ENCODE measurements around the gene MRPL14. TPM values are rescaled to one million over a fixed set of nuclear protein-coding genes. Genes with fewer than 3 reads are reported as not detected.

The MRPL14 gene
- total and polyA plus RNA-seq, 2 of the 8 experiments (the other 6 are each of a cell fraction or from before 2014, with no cell fraction given) = 82.0 to 97.1 TPM

GRCh38 chr6:44091981-44092884, 35.0 kb downstream of the MRPL14 start:
- H2AFZ ChIP-seq (ENCODE audit: low read length) = no peak overlapping the region
- peaks cover 0 to 6% (median 0%) of the 10 kb centered on the region in 4 experiments; a peak in 3 of 8 replicates for H3K36me3 ChIP-seq (ENCODE audit: control insufficient read depth in 2 of 4, insufficient read depth in 4 of 4, low read length in 3 of 4)
- no peak overlapping the region for H4K5ac ChIP-seq (ENCODE audit: insufficient read length, low read depth, low read length)
- H3K9ac ChIP-seq (replicated peaks in 1 of 4; ENCODE audit: extremely low read depth in 1 of 4, low read depth in 3 of 4, low read length in 3 of 4) = no peak overlapping the region
- H3K23me2 ChIP-seq (ENCODE audit: low read depth, low read length) = no peaks in the 10 kb centered on the region
- no peak overlapping the region for H3K18ac ChIP-seq (ENCODE audit: extremely low read depth, low read length)
- no peak overlapping the region for H2BK12ac ChIP-seq (ENCODE audit: low read depth, low read length)
- H3K27ac ChIP-seq (ENCODE audit: low read depth, low read length) = no peak overlapping the region
- no peak overlapping the region for H2AK5ac ChIP-seq (ENCODE audit: low read depth, low read length)
- H3K23ac ChIP-seq (ENCODE audit: insufficient read length) = no peak overlapping the region
- no peaks in the 10 kb centered on the region for H3K27me3 ChIP-seq (replicated peaks in 1 of 4; ENCODE audit: control insufficient read depth in 3 of 4, extremely low read depth in 1 of 4, insufficient read depth in 3 of 4, low read length in 3 of 4)
- no peaks in the 10 kb centered on the region for H3K79me2 ChIP-seq (ENCODE audit: control insufficient read depth in 1 of 2, insufficient read depth in 2 of 2, low read length in 2 of 2)
- H3K4me3 ChIP-seq (ENCODE audit: extremely low read depth in 1 of 4, insufficient read depth in 2 of 4, low read depth in 3 of 4, low read length in 4 of 4) = no peak overlapping the region
- no peak overlapping the region for H3K4ac ChIP-seq (replicated peaks; ENCODE audit: insufficient read length, low read depth, low read length)
- no peak for DNase-seq (ENCODE audit: low read depth in 1 of 2, low spot score in 2 of 2)
- H2BK15ac ChIP-seq (ENCODE audit: low read length) = no peak overlapping the region
- H3K4me1 ChIP-seq (replicated peaks in 1 of 4; ENCODE audit: control insufficient read depth in 3 of 4, insufficient read depth in 4 of 4, low read length in 3 of 4) = no peaks in the 10 kb centered on the region
- H4K8ac ChIP-seq (ENCODE audit: extremely low read depth, insufficient read depth, low read length) = no peak overlapping the region
- ChIA-PET CTCF (ENCODE audit: partially characterized antibody) (interaction anchor here (0.8 to 3.8 kb wide), 7 partner anchors 8 to 213 kb away, joined by 3 to 26 read pairs (median 4); no protein-coding TSS in a partner anchor), POLR2A (ENCODE audit: partially characterized antibody) (no interaction called here)
- no peaks in the 10 kb centered on the region; the same call in 1 of the 2 replicates for H3K79me1 ChIP-seq (ENCODE audit: low read depth, low read length)
- H2BK120ac ChIP-seq (replicated peaks; ENCODE audit: low read depth, low read length) = no peak overlapping the region
- H3K56ac ChIP-seq (replicated peaks; ENCODE audit: insufficient read length, low read depth, low read length) = no peak overlapping the region
- peaks cover 0 to 15% of the 10 kb centered on the region in 2 experiments for H4K20me1 ChIP-seq (replicated peaks in 1 of 2; ENCODE audit: control insufficient read depth in 1 of 2, insufficient read depth in 2 of 2, low read length in 2 of 2)
- no peaks in the 10 kb centered on the region for H3K9me3 ChIP-seq (ENCODE audit: insufficient read depth in 2 of 2, low read depth in 1 of 2, low read length in 1 of 2)
- WGBS, 2 experiments (ENCODE audit: extremely low coverage in 1 of 2, insufficient coverage in 1 of 2, insufficient read length in 1 of 2, insufficient replicate concordance in 2 of 2, low coverage in 1 of 2, low lambda C conversion rate in 2 of 2, missing lambda C conversion rate in 1 of 2) = 92% methylated on average over 7 of the region's 7 CpGs; no CpG with 5 or more reads in 1 of the 2 experiments
- H3K14ac ChIP-seq (ENCODE audit: insufficient read length) = no peak overlapping the region
- no peak for FAIRE-seq
- H3K4me2 ChIP-seq (ENCODE audit: insufficient read depth in 1 of 2, low read depth in 2 of 2, low read length in 2 of 2) = no peak overlapping the region
- no peak overlapping the region for H2BK5ac ChIP-seq (ENCODE audit: low read depth, low read length)
- no peak overlapping the region for H4K91ac ChIP-seq (replicated peaks; ENCODE audit: insufficient read length, low read length)
- H2BK20ac ChIP-seq (ENCODE audit: low read length) = no peak overlapping the region
